Mucosa of gallbladder (tissue), 1 donor: ENCODE data around the gene RFPL3. TPM values are rescaled to one million over a fixed set of nuclear protein-coding genes. Genes with fewer than 3 reads are reported as not detected.

Experiments
- total RNA-seq: library from RNA; stranded (reverse); gene quantifications from one replicate; pipeline ENCODE4 v1.2.1, GENCODE V29; 2021
- donor health status: DM: no; HTN: no; CAD: no.

The RFPL3 gene
- total RNA-seq, 1 donor from 2014 or later: not detected

Other genes starting within 250 kb of the RFPL3 start
- gene C22orf42, start 198.6 kb upstream of the RFPL3 start, total RNA-seq: not detected
- gene RFPL2, start 152.8 kb upstream of the RFPL3 start, total RNA-seq: 0.14 TPM
- 0.81 TPM for gene SLC5A4, start 102.5 kb upstream of the RFPL3 start, total RNA-seq
- 62.8 TPM for gene RTCB, start 54.4 kb downstream of the RFPL3 start, total RNA-seq
- gene BPIFC, start 106.6 kb downstream of the RFPL3 start, total RNA-seq: not detected
- 75.6 TPM for gene FBXO7, start 116.9 kb downstream of the RFPL3 start, total RNA-seq